Panc1 (cell line): ENCODE measurements around the gene ANXA8L1. TPM values are rescaled to one million over a fixed set of nuclear protein-coding genes. Genes with fewer than 3 reads are reported as not detected.
"Not testable (repeated sequence)": the region's sequence is repeated elsewhere in the genome, so short reads cannot be mapped to it uniquely, and the experiment has no call there.

ENCODE experiments used
- ATAC-seq: fragments of 200-7000 bp; cut with Tn5 transposase; 2 replicates; pipeline ENCODE4 v1.9.1; 2020; ENCODE audit warnings: mild to moderate bottlenecking, moderate library complexity
- BruUV-seq: library from RNA; stranded (reverse); fragments of 400-500 nt; replicated peaks from 2 replicates; lab custom pipeline; 2021; lab: Mats Ljungman, UMichigan
- CTCF ChIA-PET: fragments of 300-600 bp; sonication (Branson Sonifier 250); formaldehyde crosslinking; loops from one replicate; lab custom pipeline; 2022; ENCODE audit warnings: antibody characterized with exemption; lab: Charles Lee
- POLR2A ChIA-PET: fragments of 300-600 bp; sonication (Branson Sonifier 250); formaldehyde crosslinking; loops from one replicate; lab custom pipeline; 2022; ENCODE audit warnings: antibody characterized with exemption; lab: Charles Lee
- DNase-seq: peaks from one replicate; pipeline ENCODE4 v3.0.0-alpha.2; 2010; ENCODE audit warnings: low read depth, low spot score
- H3K27ac ChIP-seq: 2 replicates; pipeline ENCODE4 v1.5.1; 2011; ENCODE audit warnings: mild to moderate bottlenecking, low read length, inconsistent platforms
- H3K27me3 ChIP-seq: fragments of 200-500 bp; sonication (Bioruptor generic); 2 replicates; pipeline ENCODE4 v1.6.0; 2014; ENCODE audit warnings: low read length, inconsistent platforms; ENCODE audit not compliant: control insufficient read depth, insufficient read depth
- H3K36me3 ChIP-seq: fragments of 200-500 bp; sonication (Bioruptor generic); 2 replicates; pipeline ENCODE4 v1.5.1; 2014; ENCODE audit warnings: inconsistent platforms, mild to moderate bottlenecking, low read length, moderate library complexity; ENCODE audit not compliant: control insufficient read depth, insufficient read depth
- H3K4me1 ChIP-seq: 2 replicates; pipeline ENCODE4 v1.5.1; 2011; ENCODE audit warnings: inconsistent platforms, mild to moderate bottlenecking, low read length, moderate library complexity; ENCODE audit not compliant: control insufficient read depth, insufficient read depth
- H3K4me3 ChIP-seq, 2 experiments: 2 replicates each; pipeline ENCODE4 v1.5.1; 2011 to 2012; ENCODE audit warnings: low read depth in 2 of 2, low read length in 2 of 2, mild to moderate bottlenecking in 2 of 2, inconsistent platforms in 1 of 2, moderate library complexity in 1 of 2
- H3K9me3 ChIP-seq: fragments of 200-500 bp; sonication (Bioruptor generic); 2 replicates; pipeline ENCODE4 v1.5.1; 2014; ENCODE audit warnings: low read depth, mild to moderate bottlenecking, inconsistent platforms, low read length, moderate library complexity; ENCODE audit not compliant: control insufficient read depth, insufficient read depth
- POLR2AphosphoS5 ChIP-seq: IDR thresholded peaks from 2 replicates; pipeline ENCODE4 v1.6.1; 2012; ENCODE audit warnings: mild to moderate bottlenecking, low read depth, low read length, moderate library complexity
- REST ChIP-seq, 2 experiments: IDR thresholded peaks; 2 replicates each; pipeline ENCODE4 v1.6.1; 2011 to 2012; ENCODE audit warnings: low read depth in 2 of 2, control low read depth in 1 of 2, low read length in 1 of 2, mild to moderate bottlenecking in 1 of 2, moderate library complexity in 1 of 2; ENCODE audit not compliant: insufficient read depth in 1 of 2
- SIN3A ChIP-seq: IDR thresholded peaks from 2 replicates; pipeline ENCODE4 v1.6.1; 2012; ENCODE audit warnings: low read depth, mild to moderate bottlenecking, low read length, moderate library complexity, borderline replicate concordance; ENCODE audit not compliant: insufficient read depth
- TCF7L2 ChIP-seq: IDR thresholded peaks from 2 replicates; pipeline ENCODE4 v1.6.1; 2011; ENCODE audit warnings: mild to moderate bottlenecking, low read depth, low read length, inconsistent platforms
- in situ Hi-C: cut with HindIII; loops from 2 replicates; pipeline ENCODE4 v1.10.0; 2016; ENCODE audit warnings: low sequenced_read_pairs, low pct_unique_long_range_greater_than_20kb
- intact Hi-C: fragments of 100-400 bp; cut with micrococcal nuclease; formaldehyde crosslinking; loops from one replicate; pipeline ENCODE4 v1.10.0; 2022; ENCODE audit not compliant: unreplicated experiment
- total RNA-seq: library from RNA; stranded (reverse); gene quantifications from one replicate; pipeline ENCODE4 v1.2.1, GENCODE V29; 2021; ENCODE audit not compliant: unreplicated experiment
- TF ChIP-seq, protein P1 (sequence below): fragments of 450-650 bp; IDR thresholded peaks from 2 replicates; pipeline ENCODE4 v1.5.1; 2017; ENCODE audit warnings: mild to moderate bottlenecking

ANXA8L1 gene
- total RNA-seq, 1 experiment from 2014 or later = 0.26 TPM

- no peaks in the 10 kb centered on the region for H3K4me1 ChIP-seq
- DNase-seq = no peak
- no peaks in the 10 kb centered on the region for H3K9me3 ChIP-seq
- intact Hi-C loops (no loop called here), in situ Hi-C loops (no loop called here)
- no peaks in the 10 kb centered on the region for H3K27me3 ChIP-seq
- no TSS peak for BruUV-seq
- ATAC-seq = no peak
- ChIA-PET POLR2A (no interaction called here), CTCF (no interaction called here)
- no peaks in the 10 kb centered on the region for H3K36me3 ChIP-seq
- no peak for TF ChIP-seq POLR2AphosphoS5
- TF ChIP-seq, protein P1, sequence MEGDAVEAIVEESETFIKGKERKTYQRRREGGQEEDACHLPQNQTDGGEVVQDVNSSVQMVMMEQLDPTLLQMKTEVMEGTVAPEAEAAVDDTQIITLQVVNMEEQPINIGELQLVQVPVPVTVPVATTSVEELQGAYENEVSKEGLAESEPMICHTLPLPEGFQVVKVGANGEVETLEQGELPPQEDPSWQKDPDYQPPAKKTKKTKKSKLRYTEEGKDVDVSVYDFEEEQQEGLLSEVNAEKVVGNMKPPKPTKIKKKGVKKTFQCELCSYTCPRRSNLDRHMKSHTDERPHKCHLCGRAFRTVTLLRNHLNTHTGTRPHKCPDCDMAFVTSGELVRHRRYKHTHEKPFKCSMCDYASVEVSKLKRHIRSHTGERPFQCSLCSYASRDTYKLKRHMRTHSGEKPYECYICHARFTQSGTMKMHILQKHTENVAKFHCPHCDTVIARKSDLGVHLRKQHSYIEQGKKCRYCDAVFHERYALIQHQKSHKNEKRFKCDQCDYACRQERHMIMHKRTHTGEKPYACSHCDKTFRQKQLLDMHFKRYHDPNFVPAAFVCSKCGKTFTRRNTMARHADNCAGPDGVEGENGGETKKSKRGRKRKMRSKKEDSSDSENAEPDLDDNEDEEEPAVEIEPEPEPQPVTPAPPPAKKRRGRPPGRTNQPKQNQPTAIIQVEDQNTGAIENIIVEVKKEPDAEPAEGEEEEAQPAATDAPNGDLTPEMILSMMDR = no peak
- no peak for TF ChIP-seq TCF7L2
- TF ChIP-seq REST (IDR thresholded peaks at IDR 0.05; ENCODE audit: insufficient read depth in 1 of 2, low read depth in 2 of 2, low read length in 1 of 2) = no peak
- no peak for TF ChIP-seq SIN3A
- no peak overlapping the region for H3K4me3 ChIP-seq
- no peak overlapping the region for H3K27ac ChIP-seq
Measured at GRCh38 chr10:46330894-46331293, 44.7 kb upstream of the ANXA8L1 start.

- H3K36me3 ChIP-seq, POLR2A ChIA-PET, CTCF ChIA-PET, intact Hi-C loops, H3K9me3 ChIP-seq, BruUV-seq, H3K27ac ChIP-seq, DNase-seq, H3K27me3 ChIP-seq, ATAC-seq, H3K4me3 ChIP-seq, in situ Hi-C loops, H3K4me1 ChIP-seq: not testable (repeated sequence)
Measured at GRCh38 chr10:46365484-46365883, 10.1 kb upstream of the ANXA8L1 start.

DNA sequence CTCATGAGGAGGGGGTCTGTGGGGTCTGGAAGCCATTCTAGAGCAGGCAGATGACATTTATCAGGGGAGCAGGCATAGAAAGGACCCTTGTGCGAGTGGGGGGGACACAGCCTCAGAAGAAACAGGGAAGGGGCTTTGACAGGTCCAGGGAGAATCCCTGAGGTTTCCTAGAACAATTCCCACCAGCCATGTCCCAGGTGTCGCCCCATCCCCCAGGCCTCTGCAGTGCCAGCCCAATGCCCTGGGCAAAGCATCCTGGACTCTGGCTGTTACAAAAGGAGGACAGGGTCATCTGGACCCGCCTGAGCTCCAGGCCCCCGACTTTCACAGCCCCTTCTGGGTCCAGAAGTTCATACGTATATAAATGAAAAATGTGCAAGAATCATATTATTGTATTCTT lies 8.4 kb upstream of the ANXA8L1 start:
- in situ Hi-C loops, H3K27ac ChIP-seq, intact Hi-C loops, H3K4me3 ChIP-seq, ATAC-seq, POLR2A ChIA-PET, DNase-seq, H3K27me3 ChIP-seq, H3K36me3 ChIP-seq, H3K4me1 ChIP-seq, BruUV-seq, H3K9me3 ChIP-seq, CTCF ChIA-PET: not testable (repeated sequence)

- CTCF ChIA-PET, POLR2A ChIA-PET, DNase-seq: not testable (repeated sequence)
Measured at GRCh38 chr10:46367666-46368240, 7.8 kb upstream of the ANXA8L1 start.

DNA sequence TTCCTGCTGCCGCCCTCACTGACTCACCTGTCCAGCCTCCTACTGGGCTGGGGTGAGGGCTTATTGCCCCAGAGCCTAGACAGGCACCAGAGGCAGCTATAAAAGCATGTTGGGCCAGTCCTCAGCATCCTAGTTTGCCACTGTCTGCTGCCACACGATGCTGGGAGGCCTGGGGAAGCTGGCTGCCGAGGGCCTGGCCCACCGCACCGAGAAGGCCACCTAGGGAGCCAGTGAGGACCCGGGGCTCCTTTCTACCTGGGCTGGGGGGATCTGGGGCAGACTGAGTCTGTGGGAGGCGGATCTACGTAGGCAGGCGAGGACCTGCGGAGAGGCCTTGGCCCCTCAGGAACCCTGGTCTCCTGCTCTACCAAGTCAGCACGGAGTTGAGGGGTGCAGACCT lies 6.6 kb upstream of the ANXA8L1 start:
- POLR2A ChIA-PET, DNase-seq, in situ Hi-C loops, H3K27ac ChIP-seq, intact Hi-C loops, H3K9me3 ChIP-seq, H3K27me3 ChIP-seq, H3K36me3 ChIP-seq, H3K4me1 ChIP-seq, ATAC-seq, BruUV-seq, CTCF ChIA-PET, H3K4me3 ChIP-seq: not testable (repeated sequence)

More at GRCh38 chr10:46367666-46368240, 7.8 kb upstream of the ANXA8L1 start:
- in situ Hi-C loops, H3K27me3 ChIP-seq, H3K36me3 ChIP-seq, intact Hi-C loops, BruUV-seq, H3K9me3 ChIP-seq, H3K4me1 ChIP-seq, ATAC-seq, H3K27ac ChIP-seq, H3K4me3 ChIP-seq: not testable (repeated sequence)
